Smooth muscle cell (in vitro differentiated cells): Measurements from ENCODE around the gene GAPDH. TPM values are rescaled to one million over a fixed set of nuclear protein-coding genes. Genes with fewer than 3 reads are reported as not detected.
"Not testable (repeated sequence)": the region's sequence is repeated elsewhere in the genome, so short reads cannot be mapped to it uniquely, and the experiment has no call there.

ENCODE experiments used
- DNase-seq: peaks from one replicate; lab custom pipeline; 2025; ENCODE audit not compliant: unreplicated experiment; lab: John Stamatoyannopoulos, UW
- H2AFZ ChIP-seq: fragments of 200-600 bp; sonication (generic); 2 replicates; pipeline ENCODE4 v1.6.0; 2016; ENCODE audit warnings: antibody characterized with exemption, low read depth, mild to moderate bottlenecking
- H3F3A ChIP-seq: fragments of 200-600 bp; sonication (generic); 2 replicates; pipeline ENCODE4 v1.6.0; 2017; ENCODE audit warnings: antibody characterized with exemption, low read depth
- H3K27ac ChIP-seq: fragments of 200-600 bp; sonication (generic); 2 replicates; pipeline ENCODE4 v1.5.1; 2016; ENCODE audit warnings: low read depth, mild to moderate bottlenecking
- H3K27me3 ChIP-seq: fragments of 200-600 bp; sonication (generic); 2 replicates; pipeline ENCODE4 v1.6.1; 2016; ENCODE audit warnings: low read depth, mild to moderate bottlenecking
- H3K36me3 ChIP-seq: fragments of 200-600 bp; sonication (generic); 2 replicates; pipeline ENCODE4 v1.5.1; 2016; ENCODE audit warnings: low read depth
- H3K4me1 ChIP-seq: fragments of 200-600 bp; sonication (generic); 2 replicates; pipeline ENCODE4 v1.5.1; 2016; ENCODE audit warnings: low read depth
- H3K4me2 ChIP-seq: fragments of 200-600 bp; sonication (generic); 2 replicates; pipeline ENCODE4 v1.6.0; 2016; ENCODE audit warnings: mild to moderate bottlenecking
- H3K4me3 ChIP-seq: fragments of 200-600 bp; sonication (generic); 2 replicates; pipeline ENCODE4 v1.5.1; 2016; ENCODE audit warnings: mild to moderate bottlenecking
- H3K79me2 ChIP-seq: fragments of 200-600 bp; sonication (generic); 2 replicates; pipeline ENCODE4 v1.6.0; 2016; ENCODE audit warnings: low read depth, mild to moderate bottlenecking
- H3K9ac ChIP-seq: fragments of 200-600 bp; sonication (generic); 2 replicates; pipeline ENCODE4 v1.6.0; 2016; ENCODE audit warnings: low read depth
- H3K9me3 ChIP-seq: fragments of 200-600 bp; sonication (generic); replicated peaks from 2 replicates; pipeline ENCODE4 v1.5.1; 2016; ENCODE audit warnings: low read depth
- H4K20me1 ChIP-seq: fragments of 200-600 bp; sonication (generic); 2 replicates; pipeline ENCODE4 v1.6.0; 2016; ENCODE audit warnings: low read depth
- WGBS: methylation state at CpG from one replicate; pipeline ENCODE4 v1.1.7; 2016; ENCODE audit warnings: low lambda C conversion rate; 5-methylcytosine and 5-hydroxymethylcytosine counted together
- polyA plus RNA-seq: library from polyadenylated mRNA; unstranded; fragments of >200 nt; fragmentation: Nextera tagmentation; extraction: Ambion mirVana; gene quantifications from 2 replicates; pipeline ENCODE4 v1.2.1, GENCODE V29; 2016
- total RNA-seq: library from RNA; depleted of rRNA; stranded (reverse); fragments of >200 nt; gene quantifications from 2 replicates; pipeline ENCODE4 v1.2.3, GENCODE V29; 2014
- TF ChIP-seq, protein P1 (sequence below): fragments of 200-600 bp; sonication (generic); IDR thresholded peaks from 2 replicates; pipeline ENCODE4 v1.5.1; 2017; ENCODE audit warnings: borderline replicate concordance, mild to moderate bottlenecking, antibody characterized with exemption; ENCODE audit not compliant: insufficient read depth, poor library complexity, severe bottlenecking

GAPDH gene
- total and polyA plus RNA-seq, 2 experiments from 2014 or later, result 5,158 to 9,934 TPM

DNA sequence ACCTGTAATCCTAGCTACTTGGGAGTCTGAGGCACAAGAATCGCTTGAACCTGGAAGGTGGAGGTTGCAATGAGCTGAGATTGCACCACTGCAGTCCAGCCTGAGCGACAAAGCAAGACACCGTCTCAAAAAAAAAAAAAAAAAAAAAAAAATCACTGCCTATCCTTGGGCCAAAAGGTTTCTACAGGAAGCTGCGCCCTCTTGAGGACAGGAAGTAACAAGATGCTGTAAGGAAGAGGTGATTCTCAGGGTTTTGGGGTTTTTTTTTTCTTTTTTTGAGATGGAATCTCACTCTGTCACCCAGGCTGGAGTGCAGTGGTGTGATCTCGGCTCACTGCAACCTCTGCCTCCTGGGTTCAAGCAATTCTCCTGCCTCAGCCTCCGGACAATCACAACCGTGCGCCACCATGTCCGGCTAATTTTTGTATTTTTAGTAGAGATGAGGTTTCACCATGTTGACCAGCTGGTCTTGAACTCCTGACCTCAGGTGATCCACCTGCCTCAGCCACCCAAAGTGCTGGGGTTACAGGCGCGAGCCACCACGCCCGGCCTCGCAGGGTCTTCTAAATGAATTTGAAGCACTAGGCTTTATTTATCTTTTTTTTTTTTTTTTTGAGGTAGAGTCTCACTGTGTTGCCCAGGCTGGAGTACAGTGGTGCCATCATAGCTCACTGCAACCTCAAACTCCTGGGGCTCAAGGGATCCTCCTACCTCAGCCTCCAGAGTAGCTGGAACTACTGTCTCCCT is 23.9 kb downstream of the GAPDH start:
- not testable (repeated sequence) for H2AFZ ChIP-seq, H3K36me3 ChIP-seq, DNase-seq, H3K79me2 ChIP-seq, H3F3A ChIP-seq, H3K27me3 ChIP-seq, H3K4me2 ChIP-seq, H3K9ac ChIP-seq, H3K4me3 ChIP-seq, H3K27ac ChIP-seq, H3K4me1 ChIP-seq, H3K9me3 ChIP-seq
- peaks cover 17% of the 10 kb centered on the region for H4K20me1 ChIP-seq
- 74% methylated on average over 14 of the region's 14 CpGs for WGBS
- TF ChIP-seq, protein P1, sequence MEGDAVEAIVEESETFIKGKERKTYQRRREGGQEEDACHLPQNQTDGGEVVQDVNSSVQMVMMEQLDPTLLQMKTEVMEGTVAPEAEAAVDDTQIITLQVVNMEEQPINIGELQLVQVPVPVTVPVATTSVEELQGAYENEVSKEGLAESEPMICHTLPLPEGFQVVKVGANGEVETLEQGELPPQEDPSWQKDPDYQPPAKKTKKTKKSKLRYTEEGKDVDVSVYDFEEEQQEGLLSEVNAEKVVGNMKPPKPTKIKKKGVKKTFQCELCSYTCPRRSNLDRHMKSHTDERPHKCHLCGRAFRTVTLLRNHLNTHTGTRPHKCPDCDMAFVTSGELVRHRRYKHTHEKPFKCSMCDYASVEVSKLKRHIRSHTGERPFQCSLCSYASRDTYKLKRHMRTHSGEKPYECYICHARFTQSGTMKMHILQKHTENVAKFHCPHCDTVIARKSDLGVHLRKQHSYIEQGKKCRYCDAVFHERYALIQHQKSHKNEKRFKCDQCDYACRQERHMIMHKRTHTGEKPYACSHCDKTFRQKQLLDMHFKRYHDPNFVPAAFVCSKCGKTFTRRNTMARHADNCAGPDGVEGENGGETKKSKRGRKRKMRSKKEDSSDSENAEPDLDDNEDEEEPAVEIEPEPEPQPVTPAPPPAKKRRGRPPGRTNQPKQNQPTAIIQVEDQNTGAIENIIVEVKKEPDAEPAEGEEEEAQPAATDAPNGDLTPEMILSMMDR, result peak; percentile 49

GRCh38 chr12:6559500-6559899 is 25.2 kb downstream of the GAPDH start:
- H3K4me3 ChIP-seq, result no peak overlapping the region
- no peak overlapping the region for H3K9ac ChIP-seq
- H3K9me3 ChIP-seq, result no peaks in the 10 kb centered on the region
- no peak for DNase-seq
- H3K36me3 ChIP-seq, result no peaks in the 10 kb centered on the region
- peaks cover 5% of the 10 kb centered on the region for H3K79me2 ChIP-seq
- no peak overlapping the region for H3K4me2 ChIP-seq
- H4K20me1 ChIP-seq, result peaks cover 4% of the 10 kb centered on the region
- H2AFZ ChIP-seq, result no peak overlapping the region
- H3K27ac ChIP-seq, result no peak overlapping the region
- TF ChIP-seq, protein P1, result no peak
- peaks cover 6% of the 10 kb centered on the region for H3F3A ChIP-seq
- peaks cover 4% of the 10 kb centered on the region for H3K4me1 ChIP-seq
- 85% methylated on average over 1 of the region's 1 CpG for WGBS
- no peaks in the 10 kb centered on the region for H3K27me3 ChIP-seq

- Histone ChIP-seq H2AFZ (no peak overlapping the region), H3K4me2 (no peak overlapping the region), H3K9me3 (no peaks in the 10 kb centered on the region), H3K79me2 (peaks cover 4% of the 10 kb centered on the region), H3K4me1 (no peaks in the 10 kb centered on the region), H3K36me3 (no peaks in the 10 kb centered on the region), H3K4me3 (no peak overlapping the region), H3F3A (peaks cover 6% of the 10 kb centered on the region), H4K20me1 (no peaks in the 10 kb centered on the region), H3K9ac (no peak overlapping the region), H3K27ac (no peak overlapping the region), H3K27me3 (no peaks in the 10 kb centered on the region)
- WGBS, result 97% methylated on average over 13 of the region's 13 CpGs
- no peak for DNase-seq
- TF ChIP-seq, protein P1, result no peak
These were observed 26.3 kb downstream of the GAPDH start for GRCh38 chr12:6560501-6561205.

GRCh38 chr12:6562881-6563280 is 28.6 kb downstream of the GAPDH start:
- Histone ChIP-seq H3K36me3 (no peaks in the 10 kb centered on the region), H3K4me2 (no peak overlapping the region), H3K9me3 (no peaks in the 10 kb centered on the region), H3K9ac (no peak overlapping the region), H3F3A (no peaks in the 10 kb centered on the region), H3K79me2 (peaks cover 26% of the 10 kb centered on the region), H3K4me3 (no peak overlapping the region), H3K27me3 (no peaks in the 10 kb centered on the region), H3K4me1 (peaks cover 7% of the 10 kb centered on the region), H3K27ac (no peak overlapping the region), H2AFZ (no peak overlapping the region), H4K20me1 (no peaks in the 10 kb centered on the region)
- TF ChIP-seq, protein P1, result no peak
- DNase-seq, result no peak
- 97% methylated on average over 10 of the region's 10 CpGs for WGBS
